ENCODE results near the gene RBM17. TPM values are rescaled to one million over a fixed set of nuclear protein-coding genes. Genes with fewer than 3 reads are reported as not detected.

The RBM17 gene
- total RNA-seq, 1 experiment from 2014 or later = 129 TPM

DNA sequence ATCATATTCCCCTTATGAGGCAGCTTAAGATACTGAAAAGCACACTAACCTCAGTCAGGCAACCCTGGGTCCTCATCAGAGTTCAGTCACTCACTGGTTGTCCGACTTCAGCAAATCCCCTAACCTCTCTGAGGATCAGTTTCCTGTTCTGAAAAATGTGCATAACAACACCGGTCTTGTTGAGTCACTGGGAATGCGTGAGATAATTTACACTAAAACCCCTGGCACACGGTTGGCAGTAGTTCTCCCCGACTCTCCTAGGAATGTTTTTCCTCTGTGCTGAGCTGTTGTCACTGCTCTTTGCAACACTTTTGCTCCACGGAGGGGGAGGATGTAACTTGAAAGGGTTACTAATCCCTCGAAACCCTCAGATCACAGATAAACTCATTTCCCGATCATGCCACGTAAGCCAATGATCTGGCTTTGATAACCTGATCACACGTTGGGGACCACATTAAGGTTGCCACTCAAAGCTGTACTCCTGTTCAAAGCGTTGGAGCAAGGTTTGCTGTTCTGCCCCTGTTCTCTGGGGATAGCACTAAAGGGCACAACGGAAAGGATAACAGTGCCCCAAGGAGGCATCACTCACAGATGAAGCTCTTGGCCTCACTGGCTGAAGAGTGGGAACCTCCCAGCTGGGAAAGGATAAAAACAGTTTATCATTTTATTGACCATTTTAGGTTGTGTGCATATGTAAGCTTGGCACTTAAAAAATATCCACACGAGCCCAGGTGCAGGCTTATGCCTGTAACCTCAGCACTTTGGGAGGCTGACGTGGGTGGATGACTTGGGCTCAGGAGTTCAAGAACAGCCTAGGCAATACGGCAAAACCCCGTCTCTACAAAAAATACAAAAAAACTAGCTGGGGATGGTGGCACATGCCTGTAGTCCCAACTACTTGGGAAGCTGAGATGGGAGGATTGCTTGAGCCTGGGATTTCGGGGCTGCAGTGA is 5.0 kb upstream of the RBM17 start:
- POLR2A ChIA-PET = no interaction called here
- Histone ChIP-seq H4K20me1 (ENCODE audit: insufficient read depth) (no peaks in the 10 kb centered on the region), H3K9me3 (ENCODE audit: control insufficient read depth in 1 of 2, insufficient read depth in 1 of 2, low read depth in 1 of 2, low read length in 2 of 2) (peaks cover 0 to 3% of the 10 kb centered on the region in 2 experiments; a peak in 1 of 4 replicates), H3K27ac (ENCODE audit: low read depth, low read length) (no peak overlapping the region), H3K27me3 (ENCODE audit: insufficient read depth, low read length) (peaks cover 14% of the 10 kb centered on the region; the same call in 1 of the 2 replicates), H2AFZ (ENCODE audit: low read depth, low read length, poor library complexity, severe bottlenecking) (no peak overlapping the region), H3K79me2 (ENCODE audit: insufficient read depth, low read length) (no peaks in the 10 kb centered on the region), H3K4me2 (ENCODE audit: low read length) (no peak overlapping the region), H3K9ac (ENCODE audit: low read length) (no peak overlapping the region), H3K36me3 (ENCODE audit: control insufficient read depth in 1 of 2, insufficient read depth in 2 of 2, low read length in 2 of 2) (no peaks in the 10 kb centered on the region), H3K9me2 (ENCODE audit: insufficient read depth) (no peaks in the 10 kb centered on the region), H3K4me1 (ENCODE audit: control insufficient read depth in 1 of 2, insufficient read depth in 2 of 2, low read length in 2 of 2) (peaks cover 0 to 4% of the 10 kb centered on the region in 2 experiments; a peak in 1 of 4 replicates), H3K4me3 (replicated peaks in 1 of 2; ENCODE audit: low read depth in 1 of 2, low read length in 2 of 2) (no peak overlapping the region)
- TF ChIP-seq TCF7L2 (IDR thresholded peaks at IDR 0.05; ENCODE audit: borderline replicate concordance, extremely low read depth, insufficient read depth, insufficient read length) = no peak
- TF ChIP-seq, protein P1, sequence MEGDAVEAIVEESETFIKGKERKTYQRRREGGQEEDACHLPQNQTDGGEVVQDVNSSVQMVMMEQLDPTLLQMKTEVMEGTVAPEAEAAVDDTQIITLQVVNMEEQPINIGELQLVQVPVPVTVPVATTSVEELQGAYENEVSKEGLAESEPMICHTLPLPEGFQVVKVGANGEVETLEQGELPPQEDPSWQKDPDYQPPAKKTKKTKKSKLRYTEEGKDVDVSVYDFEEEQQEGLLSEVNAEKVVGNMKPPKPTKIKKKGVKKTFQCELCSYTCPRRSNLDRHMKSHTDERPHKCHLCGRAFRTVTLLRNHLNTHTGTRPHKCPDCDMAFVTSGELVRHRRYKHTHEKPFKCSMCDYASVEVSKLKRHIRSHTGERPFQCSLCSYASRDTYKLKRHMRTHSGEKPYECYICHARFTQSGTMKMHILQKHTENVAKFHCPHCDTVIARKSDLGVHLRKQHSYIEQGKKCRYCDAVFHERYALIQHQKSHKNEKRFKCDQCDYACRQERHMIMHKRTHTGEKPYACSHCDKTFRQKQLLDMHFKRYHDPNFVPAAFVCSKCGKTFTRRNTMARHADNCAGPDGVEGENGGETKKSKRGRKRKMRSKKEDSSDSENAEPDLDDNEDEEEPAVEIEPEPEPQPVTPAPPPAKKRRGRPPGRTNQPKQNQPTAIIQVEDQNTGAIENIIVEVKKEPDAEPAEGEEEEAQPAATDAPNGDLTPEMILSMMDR (IDR thresholded peaks at IDR 0.05 in 2 of 3, conservative IDR thresholded peaks at IDR 0.05 in 1 of 3; ENCODE audit: borderline replicate concordance in 1 of 3, insufficient read depth in 1 of 3, low read depth in 2 of 3, low read length in 2 of 3) = no peak
- no peak for TF ChIP-seq JUND (IDR thresholded peaks at IDR 0.05)
- TF ChIP-seq, protein P2, sequence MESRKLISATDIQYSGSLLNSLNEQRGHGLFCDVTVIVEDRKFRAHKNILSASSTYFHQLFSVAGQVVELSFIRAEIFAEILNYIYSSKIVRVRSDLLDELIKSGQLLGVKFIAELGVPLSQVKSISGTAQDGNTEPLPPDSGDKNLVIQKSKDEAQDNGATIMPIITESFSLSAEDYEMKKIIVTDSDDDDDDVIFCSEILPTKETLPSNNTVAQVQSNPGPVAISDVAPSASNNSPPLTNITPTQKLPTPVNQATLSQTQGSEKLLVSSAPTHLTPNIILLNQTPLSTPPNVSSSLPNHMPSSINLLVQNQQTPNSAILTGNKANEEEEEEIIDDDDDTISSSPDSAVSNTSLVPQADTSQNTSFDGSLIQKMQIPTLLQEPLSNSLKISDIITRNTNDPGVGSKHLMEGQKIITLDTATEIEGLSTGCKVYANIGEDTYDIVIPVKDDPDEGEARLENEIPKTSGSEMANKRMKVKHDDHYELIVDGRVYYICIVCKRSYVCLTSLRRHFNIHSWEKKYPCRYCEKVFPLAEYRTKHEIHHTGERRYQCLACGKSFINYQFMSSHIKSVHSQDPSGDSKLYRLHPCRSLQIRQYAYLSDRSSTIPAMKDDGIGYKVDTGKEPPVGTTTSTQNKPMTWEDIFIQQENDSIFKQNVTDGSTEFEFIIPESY (IDR thresholded peaks at IDR 0.05; ENCODE audit: extremely low read depth, insufficient replicate concordance, low read length) = no peak
- TF ChIP-seq EGR1 (IDR thresholded peaks at IDR 0.05; ENCODE audit: low read depth) = no peak
- TF ChIP-seq POLR2AphosphoS5 (IDR thresholded peaks at IDR 0.05; ENCODE audit: low read depth, low read length) = no peak
- TF ChIP-seq, protein P3, sequence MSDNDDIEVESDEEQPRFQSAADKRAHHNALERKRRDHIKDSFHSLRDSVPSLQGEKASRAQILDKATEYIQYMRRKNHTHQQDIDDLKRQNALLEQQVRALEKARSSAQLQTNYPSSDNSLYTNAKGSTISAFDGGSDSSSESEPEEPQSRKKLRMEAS (IDR thresholded peaks at IDR 0.05) = no peak
- no peak for DNase-seq (ENCODE audit: low read depth, low spot score)
- intact Hi-C loops (cut with micrococcal nuclease) = loop anchor here (10.0 kb wide), 1 partner anchor 109 kb away; the partner anchor contains the start of gene IL15RA
- CTCF ChIA-PET = interaction anchor here (0.8 kb wide), 1 partner anchor 321 kb away, joined by 3 read pairs; no protein-coding TSS in a partner anchor
- RAD21 ChIA-PET (ENCODE audit: low non-redundant PET in 1 of 2, low total read pairs in 2 of 2, uncharacterized antibody in 2 of 2, unreplicated experiment in 2 of 2) = no interaction called here
- BruUV-seq (replicated peaks) = no TSS peak
- ATAC-seq = no peak

Data from HCT116 (cell line).